ENCODE measurements around the gene LGALS7.

- no peak for TF ChIP-seq CTCF (IDR thresholded peaks at IDR 0.05; ENCODE audit: insufficient read depth, low read length, poor library complexity, severe bottlenecking)
- TF ChIP-seq EZH2phosphoT487 (conservative IDR thresholded peaks at IDR 0.05; ENCODE audit: low read length), result no peak
Measured at GRCh38 chr19:38808741-38809140, 35.4 kb upstream of the LGALS7 start.

Measured in SU-DHL-6 (cell line).